Mesendoderm (in vitro differentiated cells): ENCODE measurements around the gene ABCB7.

Experiments
- DNase-seq: peaks from one replicate; pipeline ENCODE4 v3.0.0; 2013
- H2AK5ac ChIP-seq: 2 replicates; pipeline ENCODE4 v1.6.1; 2013; ENCODE audit warnings: low read length, inconsistent platforms
- H2BK120ac ChIP-seq: 2 replicates; pipeline ENCODE4 v1.6.1; 2013; ENCODE audit warnings: low read depth, mild to moderate bottlenecking, low read length, moderate library complexity, mixed read lengths
- H2BK15ac ChIP-seq: replicated peaks from 2 replicates; pipeline ENCODE4 v1.6.1; 2013; ENCODE audit warnings: low read depth, mild to moderate bottlenecking, moderate library complexity
- H2BK5ac ChIP-seq: 2 replicates; pipeline ENCODE4 v1.6.1; 2013; ENCODE audit warnings: low read length, inconsistent platforms
- H3K18ac ChIP-seq: 2 replicates; pipeline ENCODE4 v1.6.1; 2013; ENCODE audit warnings: mild to moderate bottlenecking, low read length, mixed read lengths
- H3K23ac ChIP-seq: one replicate; pipeline ENCODE4 v1.6.1; 2013; ENCODE audit warnings: low read length
- H3K27ac ChIP-seq: 2 replicates; pipeline ENCODE4 v1.5.1; 2013; ENCODE audit warnings: low read depth, mild to moderate bottlenecking, inconsistent platforms, low read length, moderate library complexity
- H3K27me3 ChIP-seq: 2 replicates; pipeline ENCODE4 v1.6.1; 2013; ENCODE audit warnings: low read length, control low read depth, mild to moderate bottlenecking, inconsistent platforms; ENCODE audit not compliant: insufficient read depth, poor library complexity
- H3K36me3 ChIP-seq: 2 replicates; pipeline ENCODE4 v1.6.1; 2013; ENCODE audit warnings: low read length, inconsistent platforms; ENCODE audit not compliant: control insufficient read depth, insufficient read depth
- H3K4ac ChIP-seq: one replicate; pipeline ENCODE4 v1.6.1; 2013; ENCODE audit warnings: low read depth, mild to moderate bottlenecking, low read length, moderate library complexity
- H3K4me1 ChIP-seq: 2 replicates; pipeline ENCODE4 v1.6.1; 2013; ENCODE audit warnings: low read depth, low read length, inconsistent platforms; ENCODE audit not compliant: control insufficient read depth
- H3K4me2 ChIP-seq: 2 replicates; pipeline ENCODE4 v1.6.1; 2013; ENCODE audit warnings: low read length
- H3K4me3 ChIP-seq: 2 replicates; pipeline ENCODE4 v1.5.1; 2013; ENCODE audit warnings: mild to moderate bottlenecking, low read length
- H3K56ac ChIP-seq: one replicate; pipeline ENCODE4 v1.6.1; 2013; ENCODE audit warnings: low read length
- H3K79me1 ChIP-seq: 2 replicates; pipeline ENCODE4 v1.6.1; 2013; ENCODE audit warnings: low read length, inconsistent platforms
- H3K79me2 ChIP-seq: 2 replicates; pipeline ENCODE4 v1.6.1; 2013; ENCODE audit warnings: mild to moderate bottlenecking, low read length; ENCODE audit not compliant: control insufficient read depth, insufficient read depth
- H3K9ac ChIP-seq: 2 replicates; pipeline ENCODE4 v1.6.1; 2013; ENCODE audit warnings: low read length, inconsistent platforms
- H4K5ac ChIP-seq: one replicate; pipeline ENCODE4 v1.6.1; 2013; ENCODE audit warnings: low read length
- H4K8ac ChIP-seq: one replicate; pipeline ENCODE4 v1.6.1; 2013; ENCODE audit warnings: low read depth, mild to moderate bottlenecking, control low read depth, low read length, moderate library complexity
- WGBS: extraction: QIAGEN DNeasy Blood & Tissue Kit; methylation state at CpG from one replicate; pipeline ENCODE4 v1.1.7; 2013; ENCODE audit warnings: low lambda C conversion rate, missing lambda C conversion rate; ENCODE audit not compliant: insufficient coverage; ENCODE audit errors: extremely low coverage; 5-methylcytosine and 5-hydroxymethylcytosine counted together

Gene ABCB7

DNA sequence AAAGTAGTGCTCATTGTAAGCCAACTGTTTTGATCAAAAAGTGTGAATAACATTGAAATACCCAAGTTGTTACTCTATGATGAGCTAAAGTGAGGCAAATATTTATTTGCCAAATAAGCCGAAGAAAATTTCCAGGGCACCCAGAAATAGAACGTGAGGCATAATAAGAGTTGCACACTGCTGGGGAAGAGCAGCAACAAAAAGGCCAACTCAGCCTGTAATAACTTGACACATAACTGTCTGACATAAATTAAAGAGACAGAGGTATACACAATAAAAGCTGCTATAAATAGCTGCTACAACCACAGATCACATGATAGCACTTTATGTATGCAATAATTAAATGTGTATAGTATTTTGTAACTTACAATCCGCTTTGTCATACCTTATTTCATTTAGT lies 2.0 kb upstream of the ABCB7 start:
- H2BK120ac ChIP-seq, result no peak overlapping the region
- H2AK5ac ChIP-seq, result no peak overlapping the region
- no peak for DNase-seq
- no peak overlapping the region for H4K8ac ChIP-seq
- no peak overlapping the region for H3K18ac ChIP-seq
- H2BK5ac ChIP-seq, result no peak overlapping the region
- no peak overlapping the region for H3K4ac ChIP-seq
- no peak overlapping the region for H3K27ac ChIP-seq
- H3K27me3 ChIP-seq, result no peaks in the 10 kb centered on the region
- no CpG with 5 or more reads among the region's 3 CpGs for WGBS
- no peaks in the 10 kb centered on the region for H3K79me1 ChIP-seq
- no peak overlapping the region for H3K56ac ChIP-seq
- no peak overlapping the region for H2BK15ac ChIP-seq
- H3K79me2 ChIP-seq, result no peaks in the 10 kb centered on the region
- no peak overlapping the region for H4K5ac ChIP-seq
- no peaks in the 10 kb centered on the region for H3K4me1 ChIP-seq
- no peak overlapping the region for H3K9ac ChIP-seq
- no peak overlapping the region for H3K4me2 ChIP-seq
- no peaks in the 10 kb centered on the region for H3K36me3 ChIP-seq
- no peak overlapping the region for H3K4me3 ChIP-seq
- no peak overlapping the region for H3K23ac ChIP-seq

- no peak overlapping the region for H2BK120ac ChIP-seq
- no peak overlapping the region for H3K4ac ChIP-seq
- no peak overlapping the region for H2BK5ac ChIP-seq
- H3K79me2 ChIP-seq, result peaks cover 2% of the 10 kb centered on the region
- peak; percentile 11 for DNase-seq
- peak overlapping the region; percentile 64 for H3K56ac ChIP-seq
- H2AK5ac ChIP-seq, result no peak overlapping the region
- no peak overlapping the region for H3K27ac ChIP-seq
- H3K27me3 ChIP-seq, result no peaks in the 10 kb centered on the region
- no peaks in the 10 kb centered on the region for H3K4me1 ChIP-seq
- no peak overlapping the region for H3K4me2 ChIP-seq
- H3K18ac ChIP-seq, result no peak overlapping the region
- no peak overlapping the region for H2BK15ac ChIP-seq
- H4K8ac ChIP-seq, result no peak overlapping the region
- H4K5ac ChIP-seq, result no peak overlapping the region
- no peaks in the 10 kb centered on the region for H3K79me1 ChIP-seq
- WGBS, result no CpG with 5 or more reads among the region's 7 CpGs
- no peak overlapping the region for H3K9ac ChIP-seq
- no peak overlapping the region for H3K23ac ChIP-seq
- H3K36me3 ChIP-seq, result no peaks in the 10 kb centered on the region
- H3K4me3 ChIP-seq, result no peak overlapping the region
Measured at GRCh38 chrX:75156531-75156945, 455 bp upstream of the ABCB7 start.

DNA sequence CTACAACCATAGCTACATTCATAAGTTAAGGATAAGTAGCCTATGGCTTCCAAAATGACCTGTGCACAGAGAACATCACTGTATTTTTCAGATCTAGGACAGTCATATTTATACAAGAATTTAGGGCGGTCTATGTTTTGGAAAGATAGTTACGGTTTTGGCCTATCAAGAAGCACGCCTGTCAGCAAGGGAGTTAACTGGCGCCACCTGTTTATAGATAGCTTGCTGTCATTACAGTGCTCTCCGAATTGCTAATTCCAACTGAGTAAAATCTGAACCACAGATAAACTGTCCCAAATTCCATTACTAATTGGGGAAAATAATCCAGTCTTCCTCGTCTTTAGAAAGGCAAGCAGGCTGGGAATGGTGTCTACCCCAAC lies 646 bp downstream of the ABCB7 start:
- H2BK5ac ChIP-seq, result no peak overlapping the region
- no peaks in the 10 kb centered on the region for H3K36me3 ChIP-seq
- H2BK120ac ChIP-seq, result no peak overlapping the region
- H3K4me3 ChIP-seq, result peak overlapping the region; percentile 57
- peak overlapping the region; percentile 73 for H3K9ac ChIP-seq
- WGBS, result no CpG with 5 or more reads among the region's 6 CpGs
- H3K79me2 ChIP-seq, result peaks cover 2% of the 10 kb centered on the region
- peak overlapping the region; percentile 90 for H3K56ac ChIP-seq
- no peak overlapping the region for H4K8ac ChIP-seq
- no peaks in the 10 kb centered on the region for H3K4me1 ChIP-seq
- H3K4ac ChIP-seq, result peak overlapping the region; percentile 37
- no peak overlapping the region for H3K27ac ChIP-seq
- no peak overlapping the region for H2BK15ac ChIP-seq
- H3K4me2 ChIP-seq, result peak overlapping the region; percentile 36
- peak; percentile 11 for DNase-seq
- H3K79me1 ChIP-seq, result no peaks in the 10 kb centered on the region
- H2AK5ac ChIP-seq, result no peak overlapping the region
- no peaks in the 10 kb centered on the region for H3K27me3 ChIP-seq
- no peak overlapping the region for H3K18ac ChIP-seq
- no peak overlapping the region for H4K5ac ChIP-seq
- H3K23ac ChIP-seq, result no peak overlapping the region

DNA sequence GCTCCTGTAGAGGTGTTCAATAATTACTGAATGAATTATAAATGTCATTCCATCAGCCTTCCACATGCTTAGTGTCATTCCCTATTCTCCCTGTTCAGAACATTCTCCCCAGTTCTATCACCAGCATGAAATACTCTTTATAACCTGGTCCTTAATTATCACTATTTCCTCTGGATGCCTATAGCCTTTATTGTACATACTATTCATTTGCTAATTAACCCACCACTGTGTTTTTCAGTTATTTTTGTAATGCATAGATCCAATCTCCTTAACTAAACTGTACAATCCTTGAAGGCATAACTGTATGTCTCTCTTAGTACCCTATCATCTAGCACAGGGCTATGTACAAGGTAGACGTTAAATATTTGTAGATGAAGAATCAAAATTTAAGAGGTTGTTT lies 1.2 kb downstream of the ABCB7 start:
- Histone ChIP-seq H2AK5ac (no peak overlapping the region), H2BK120ac (no peak overlapping the region), H3K4me1 (no peaks in the 10 kb centered on the region), H2BK15ac (no peak overlapping the region), H3K27ac (no peak overlapping the region), H3K79me1 (no peaks in the 10 kb centered on the region), H3K9ac (no peak overlapping the region), H3K4me2 (no peak overlapping the region), H3K27me3 (no peaks in the 10 kb centered on the region), H3K56ac (no peak overlapping the region), H3K36me3 (no peaks in the 10 kb centered on the region), H3K4me3 (no peak overlapping the region), H3K23ac (no peak overlapping the region), H4K8ac (no peak overlapping the region), H3K79me2 (peaks cover 2% of the 10 kb centered on the region), H3K4ac (no peak overlapping the region), H3K18ac (no peak overlapping the region), H4K5ac (no peak overlapping the region), H2BK5ac (no peak overlapping the region)
- DNase-seq, result no peak
- no CpG with 5 or more reads among the region's 1 CpG for WGBS

GRCh38 chrX:75151827-75152592 lies 4.1 kb downstream of the ABCB7 start:
- no CpG with 5 or more reads among the region's 3 CpGs for WGBS
- H3K4me2 ChIP-seq, result no peak overlapping the region
- no peak overlapping the region for H2AK5ac ChIP-seq
- H2BK5ac ChIP-seq, result no peak overlapping the region
- H3K4me3 ChIP-seq, result no peak overlapping the region
- H3K79me1 ChIP-seq, result no peaks in the 10 kb centered on the region
- DNase-seq, result no peak
- H4K8ac ChIP-seq, result no peak overlapping the region
- no peak overlapping the region for H2BK15ac ChIP-seq
- H3K27me3 ChIP-seq, result no peaks in the 10 kb centered on the region
- no peak overlapping the region for H3K18ac ChIP-seq
- H3K27ac ChIP-seq, result no peak overlapping the region
- H3K56ac ChIP-seq, result no peak overlapping the region
- no peak overlapping the region for H3K4ac ChIP-seq
- no peak overlapping the region for H4K5ac ChIP-seq
- H3K4me1 ChIP-seq, result no peaks in the 10 kb centered on the region
- H3K36me3 ChIP-seq, result no peaks in the 10 kb centered on the region
- peaks cover 7% of the 10 kb centered on the region for H3K79me2 ChIP-seq
- H3K9ac ChIP-seq, result no peak overlapping the region
- no peak overlapping the region for H3K23ac ChIP-seq
- no peak overlapping the region for H2BK120ac ChIP-seq

GRCh38 chrX:75149654-75150053 lies 6.4 kb downstream of the ABCB7 start:
- no peaks in the 10 kb centered on the region for H3K4me1 ChIP-seq
- WGBS, result no CpG with 5 or more reads among the region's 1 CpG
- no peaks in the 10 kb centered on the region for H3K79me1 ChIP-seq
- H3K79me2 ChIP-seq, result peaks cover 7% of the 10 kb centered on the region
- H3K27me3 ChIP-seq, result no peaks in the 10 kb centered on the region
- no peak overlapping the region for H2AK5ac ChIP-seq
- no peak overlapping the region for H3K4me2 ChIP-seq
- H3K23ac ChIP-seq, result no peak overlapping the region
- H3K4me3 ChIP-seq, result no peak overlapping the region
- H3K4ac ChIP-seq, result no peak overlapping the region
- no peak overlapping the region for H2BK120ac ChIP-seq
- H4K5ac ChIP-seq, result no peak overlapping the region
- H3K27ac ChIP-seq, result no peak overlapping the region
- H3K18ac ChIP-seq, result no peak overlapping the region
- H4K8ac ChIP-seq, result no peak overlapping the region
- no peak overlapping the region for H3K9ac ChIP-seq
- no peak overlapping the region for H2BK15ac ChIP-seq
- no peak overlapping the region for H2BK5ac ChIP-seq
- H3K36me3 ChIP-seq, result no peaks in the 10 kb centered on the region
- H3K56ac ChIP-seq, result no peak overlapping the region
- no peak for DNase-seq
